ENCODE data around the gene THSD7B.
"Not testable (repeated sequence)": the region's sequence is repeated elsewhere in the genome, so short reads cannot be mapped to it uniquely, and the experiment has no call there.

THSD7B gene

GRCh38 chr2:137570484-137570883 is 805.1 kb downstream of the THSD7B start:
- CTCF ChIA-PET: interaction anchor here (1.2 kb wide), 1 partner anchor 30 kb away, joined by 3 read pairs; no protein-coding TSS in a partner anchor
- no peak for TF ChIP-seq CTCF (IDR thresholded peaks at IDR 0.05; ENCODE audit: control extremely low read depth, extremely low read depth, low read depth, missing control alignments)
- POLR2A ChIA-PET: no interaction called here
- DNase-seq (ENCODE audit: extremely low spot score): no peak

- DNase-seq (ENCODE audit: extremely low spot score); CTCF ChIA-PET: not testable (repeated sequence)
Observed at GRCh38 chr2:137587834-137588233, 822.5 kb downstream of the THSD7B start.

GRCh38 chr2:137588578-137588977 is 823.2 kb downstream of the THSD7B start:
- POLR2A ChIA-PET; DNase-seq (ENCODE audit: extremely low spot score); CTCF ChIA-PET: not testable (repeated sequence)

More at GRCh38 chr2:137587834-137588233, 822.5 kb downstream of the THSD7B start:
- POLR2A ChIA-PET: not testable (repeated sequence)

GRCh38 chr2:137590102-137590501 is 824.8 kb downstream of the THSD7B start:
- CTCF ChIA-PET: interaction anchor here (1.1 kb wide), 1 partner anchor 14 kb away, joined by 3 read pairs; no protein-coding TSS in a partner anchor

GRCh38 chr2:137607722-137608318 is 842.5 kb downstream of the THSD7B start:
- CTCF ChIA-PET: no interaction called here
- POLR2A ChIA-PET: no interaction called here
- no peak for DNase-seq (ENCODE audit: extremely low spot score)
- no peak for TF ChIP-seq CTCF (IDR thresholded peaks at IDR 0.05; ENCODE audit: control extremely low read depth, extremely low read depth, low read depth, missing control alignments)

More at GRCh38 chr2:137590102-137590501, 824.8 kb downstream of the THSD7B start:
- POLR2A ChIA-PET: no interaction called here
- no peak for TF ChIP-seq CTCF (IDR thresholded peaks at IDR 0.05; ENCODE audit: control extremely low read depth, extremely low read depth, low read depth, missing control alignments)
- DNase-seq (ENCODE audit: extremely low spot score): no peak

- no peak for TF ChIP-seq CTCF (IDR thresholded peaks at IDR 0.05; ENCODE audit: control extremely low read depth, extremely low read depth, low read depth, missing control alignments)
- POLR2A ChIA-PET: no interaction called here
- CTCF ChIA-PET: no interaction called here
- no peak for DNase-seq (ENCODE audit: extremely low spot score)
Observed at GRCh38 chr2:137638932-137639331, 873.6 kb downstream of the THSD7B start.

GRCh38 chr2:137644731-137645130 is 879.4 kb downstream of the THSD7B start:
- ChIA-PET CTCF (interaction anchor here (0.9 to 2.9 kb wide), 3 partner anchors 9 to 14 kb away, joined by 3 to 16 read pairs (median 4); no protein-coding TSS in a partner anchor), POLR2A (no interaction called here)
- no peak for TF ChIP-seq CTCF (IDR thresholded peaks at IDR 0.05; ENCODE audit: control extremely low read depth, extremely low read depth, low read depth, missing control alignments)
- no peak for DNase-seq (ENCODE audit: extremely low spot score)

GRCh38 chr2:137654046-137654445 is 888.7 kb downstream of the THSD7B start:
- ChIA-PET POLR2A (no interaction called here), CTCF (interaction anchor here (1.3 to 4.0 kb wide), 2 partner anchors 10 to 40 kb away, joined by 3 to 16 read pairs; no protein-coding TSS in a partner anchor)
- no peak for TF ChIP-seq CTCF (IDR thresholded peaks at IDR 0.05; ENCODE audit: control extremely low read depth, extremely low read depth, low read depth, missing control alignments)
- no peak for DNase-seq (ENCODE audit: extremely low spot score)

Measured in GM10248 (cell line).